ENCODE data around the gene C1orf105.

DNA sequence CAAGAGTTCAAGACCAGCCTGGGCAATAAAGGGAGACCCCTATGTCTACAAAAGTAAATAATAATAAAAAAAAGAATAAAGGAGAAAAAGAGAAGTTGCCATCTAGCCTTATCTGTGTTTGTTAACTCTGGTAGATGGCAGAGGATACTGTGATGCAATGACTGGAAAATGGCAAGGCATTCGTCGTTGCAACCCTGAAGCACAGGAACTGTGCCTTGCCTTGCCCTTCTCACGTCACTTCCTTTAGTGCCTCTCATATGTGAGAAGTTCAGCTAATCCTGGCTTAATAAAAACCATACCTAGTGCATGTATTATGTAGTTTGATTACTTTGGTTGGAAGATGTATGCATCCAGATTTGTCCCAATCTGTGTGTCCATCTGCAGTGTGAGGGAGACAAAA is 49.2 kb downstream of the C1orf105 start:
- TF ChIP-seq YY1 (IDR thresholded peaks at IDR 0.05; ENCODE audit: low read depth) (no peak), MXI1 (IDR thresholded peaks at IDR 0.05; ENCODE audit: low read depth, low read length) (no peak), EZH2phosphoT487 (IDR thresholded peaks at IDR 0.05; ENCODE audit: borderline replicate concordance, low read depth) (no peak), RAD21 (IDR thresholded peaks at IDR 0.05; ENCODE audit: low read length) (no peak), RFX5 (IDR thresholded peaks at IDR 0.05; ENCODE audit: low read length) (no peak), TAF1 (IDR thresholded peaks at IDR 0.05; ENCODE audit: borderline replicate concordance, low read depth, low read length) (no peak), TCF12 (IDR thresholded peaks at IDR 0.05) (no peak), GABPA (IDR thresholded peaks at IDR 0.05; ENCODE audit: low read depth) (no peak), RXRA (IDR thresholded peaks at IDR 0.05; ENCODE audit: borderline replicate concordance, low read depth) (no peak)
- TF ChIP-seq, protein P1, sequence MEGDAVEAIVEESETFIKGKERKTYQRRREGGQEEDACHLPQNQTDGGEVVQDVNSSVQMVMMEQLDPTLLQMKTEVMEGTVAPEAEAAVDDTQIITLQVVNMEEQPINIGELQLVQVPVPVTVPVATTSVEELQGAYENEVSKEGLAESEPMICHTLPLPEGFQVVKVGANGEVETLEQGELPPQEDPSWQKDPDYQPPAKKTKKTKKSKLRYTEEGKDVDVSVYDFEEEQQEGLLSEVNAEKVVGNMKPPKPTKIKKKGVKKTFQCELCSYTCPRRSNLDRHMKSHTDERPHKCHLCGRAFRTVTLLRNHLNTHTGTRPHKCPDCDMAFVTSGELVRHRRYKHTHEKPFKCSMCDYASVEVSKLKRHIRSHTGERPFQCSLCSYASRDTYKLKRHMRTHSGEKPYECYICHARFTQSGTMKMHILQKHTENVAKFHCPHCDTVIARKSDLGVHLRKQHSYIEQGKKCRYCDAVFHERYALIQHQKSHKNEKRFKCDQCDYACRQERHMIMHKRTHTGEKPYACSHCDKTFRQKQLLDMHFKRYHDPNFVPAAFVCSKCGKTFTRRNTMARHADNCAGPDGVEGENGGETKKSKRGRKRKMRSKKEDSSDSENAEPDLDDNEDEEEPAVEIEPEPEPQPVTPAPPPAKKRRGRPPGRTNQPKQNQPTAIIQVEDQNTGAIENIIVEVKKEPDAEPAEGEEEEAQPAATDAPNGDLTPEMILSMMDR (IDR thresholded peaks at IDR 0.05): no peak
- TF ChIP-seq, protein P2, sequence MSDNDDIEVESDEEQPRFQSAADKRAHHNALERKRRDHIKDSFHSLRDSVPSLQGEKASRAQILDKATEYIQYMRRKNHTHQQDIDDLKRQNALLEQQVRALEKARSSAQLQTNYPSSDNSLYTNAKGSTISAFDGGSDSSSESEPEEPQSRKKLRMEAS (IDR thresholded peaks at IDR 0.05; ENCODE audit: low read depth): no peak
- TF ChIP-seq, protein P3, sequence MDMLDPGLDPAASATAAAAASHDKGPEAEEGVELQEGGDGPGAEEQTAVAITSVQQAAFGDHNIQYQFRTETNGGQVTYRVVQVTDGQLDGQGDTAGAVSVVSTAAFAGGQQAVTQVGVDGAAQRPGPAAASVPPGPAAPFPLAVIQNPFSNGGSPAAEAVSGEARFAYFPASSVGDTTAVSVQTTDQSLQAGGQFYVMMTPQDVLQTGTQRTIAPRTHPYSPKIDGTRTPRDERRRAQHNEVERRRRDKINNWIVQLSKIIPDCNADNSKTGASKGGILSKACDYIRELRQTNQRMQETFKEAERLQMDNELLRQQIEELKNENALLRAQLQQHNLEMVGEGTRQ (IDR thresholded peaks at IDR 0.05; ENCODE audit: borderline replicate concordance, low read depth, low read length): no peak
- TF ChIP-seq, protein P4, sequence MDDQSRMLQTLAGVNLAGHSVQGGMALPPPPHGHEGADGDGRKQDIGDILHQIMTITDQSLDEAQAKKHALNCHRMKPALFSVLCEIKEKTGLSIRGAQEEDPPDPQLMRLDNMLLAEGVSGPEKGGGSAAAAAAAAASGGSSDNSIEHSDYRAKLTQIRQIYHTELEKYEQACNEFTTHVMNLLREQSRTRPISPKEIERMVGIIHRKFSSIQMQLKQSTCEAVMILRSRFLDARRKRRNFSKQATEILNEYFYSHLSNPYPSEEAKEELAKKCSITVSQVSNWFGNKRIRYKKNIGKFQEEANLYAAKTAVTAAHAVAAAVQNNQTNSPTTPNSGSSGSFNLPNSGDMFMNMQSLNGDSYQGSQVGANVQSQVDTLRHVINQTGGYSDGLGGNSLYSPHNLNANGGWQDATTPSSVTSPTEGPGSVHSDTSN (IDR thresholded peaks at IDR 0.05): no peak
- TF ChIP-seq, protein P5, sequence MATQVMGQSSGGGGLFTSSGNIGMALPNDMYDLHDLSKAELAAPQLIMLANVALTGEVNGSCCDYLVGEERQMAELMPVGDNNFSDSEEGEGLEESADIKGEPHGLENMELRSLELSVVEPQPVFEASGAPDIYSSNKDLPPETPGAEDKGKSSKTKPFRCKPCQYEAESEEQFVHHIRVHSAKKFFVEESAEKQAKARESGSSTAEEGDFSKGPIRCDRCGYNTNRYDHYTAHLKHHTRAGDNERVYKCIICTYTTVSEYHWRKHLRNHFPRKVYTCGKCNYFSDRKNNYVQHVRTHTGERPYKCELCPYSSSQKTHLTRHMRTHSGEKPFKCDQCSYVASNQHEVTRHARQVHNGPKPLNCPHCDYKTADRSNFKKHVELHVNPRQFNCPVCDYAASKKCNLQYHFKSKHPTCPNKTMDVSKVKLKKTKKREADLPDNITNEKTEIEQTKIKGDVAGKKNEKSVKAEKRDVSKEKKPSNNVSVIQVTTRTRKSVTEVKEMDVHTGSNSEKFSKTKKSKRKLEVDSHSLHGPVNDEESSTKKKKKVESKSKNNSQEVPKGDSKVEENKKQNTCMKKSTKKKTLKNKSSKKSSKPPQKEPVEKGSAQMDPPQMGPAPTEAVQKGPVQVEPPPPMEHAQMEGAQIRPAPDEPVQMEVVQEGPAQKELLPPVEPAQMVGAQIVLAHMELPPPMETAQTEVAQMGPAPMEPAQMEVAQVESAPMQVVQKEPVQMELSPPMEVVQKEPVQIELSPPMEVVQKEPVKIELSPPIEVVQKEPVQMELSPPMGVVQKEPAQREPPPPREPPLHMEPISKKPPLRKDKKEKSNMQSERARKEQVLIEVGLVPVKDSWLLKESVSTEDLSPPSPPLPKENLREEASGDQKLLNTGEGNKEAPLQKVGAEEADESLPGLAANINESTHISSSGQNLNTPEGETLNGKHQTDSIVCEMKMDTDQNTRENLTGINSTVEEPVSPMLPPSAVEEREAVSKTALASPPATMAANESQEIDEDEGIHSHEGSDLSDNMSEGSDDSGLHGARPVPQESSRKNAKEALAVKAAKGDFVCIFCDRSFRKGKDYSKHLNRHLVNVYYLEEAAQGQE (IDR thresholded peaks at IDR 0.05; ENCODE audit: low read depth, low read length): no peak

Measured in SK-N-SH (cell line).